Fibroblast of upper back skin (primary cell): Measurements from ENCODE around the gene LRRC17.
"Not testable (repeated sequence)": the region's sequence is repeated elsewhere in the genome, so short reads cannot be mapped to it uniquely, and the experiment has no call there.

ENCODE experiments used
- DNase-seq: peaks from one replicate; pipeline ENCODE4 v3.0.0-alpha.2; 2013

LRRC17 gene

DNA sequence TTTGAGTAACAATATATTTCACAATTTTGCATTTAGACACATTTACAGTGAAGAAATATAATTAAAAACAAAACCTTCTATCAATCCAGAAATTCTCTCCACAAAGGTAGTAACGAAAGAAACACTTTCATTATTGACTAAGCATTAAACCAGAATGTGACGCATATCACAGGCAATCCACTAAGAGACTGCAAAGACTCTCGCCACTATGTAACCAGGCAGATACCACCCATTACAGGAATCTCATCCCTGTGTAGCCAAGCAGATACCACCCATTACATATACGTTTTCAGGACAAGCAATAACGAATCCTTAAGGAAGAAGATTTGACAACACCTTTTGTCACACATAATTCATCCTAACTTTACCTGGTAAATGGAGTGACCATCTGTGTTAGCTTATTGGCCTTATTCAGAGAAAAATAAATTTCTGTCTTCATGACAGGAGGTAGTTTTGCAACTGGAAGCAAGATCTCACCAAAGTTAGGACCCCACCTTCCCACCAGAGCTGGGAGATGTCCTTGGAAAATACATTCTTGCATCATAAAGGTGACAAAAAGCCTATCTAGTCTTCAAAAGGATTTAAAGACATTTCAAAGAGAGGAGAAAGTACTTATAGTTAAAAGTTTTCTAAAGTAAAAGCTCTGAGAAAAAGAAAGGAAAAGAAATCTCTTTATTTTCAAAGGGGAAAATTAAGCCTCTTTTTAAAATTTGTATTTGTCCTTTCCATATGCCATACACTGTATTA is 30.8 kb downstream of the LRRC17 start:
- DNase-seq: no peak

DNA sequence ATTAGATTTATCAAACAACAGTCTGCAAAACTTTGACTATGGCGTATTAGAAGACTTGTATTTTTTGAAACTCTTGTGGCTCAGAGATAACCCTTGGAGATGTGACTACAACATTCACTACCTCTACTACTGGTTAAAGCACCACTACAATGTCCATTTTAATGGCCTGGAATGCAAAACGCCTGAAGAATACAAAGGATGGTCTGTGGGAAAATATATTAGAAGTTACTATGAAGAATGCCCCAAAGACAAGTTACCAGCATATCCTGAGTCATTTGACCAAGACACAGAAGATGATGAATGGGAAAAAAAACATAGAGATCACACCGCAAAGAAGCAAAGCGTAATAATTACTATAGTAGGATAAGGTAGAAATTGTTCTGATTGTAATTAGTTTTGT is 31.4 kb downstream of the LRRC17 start:
- no peak for DNase-seq

DNA sequence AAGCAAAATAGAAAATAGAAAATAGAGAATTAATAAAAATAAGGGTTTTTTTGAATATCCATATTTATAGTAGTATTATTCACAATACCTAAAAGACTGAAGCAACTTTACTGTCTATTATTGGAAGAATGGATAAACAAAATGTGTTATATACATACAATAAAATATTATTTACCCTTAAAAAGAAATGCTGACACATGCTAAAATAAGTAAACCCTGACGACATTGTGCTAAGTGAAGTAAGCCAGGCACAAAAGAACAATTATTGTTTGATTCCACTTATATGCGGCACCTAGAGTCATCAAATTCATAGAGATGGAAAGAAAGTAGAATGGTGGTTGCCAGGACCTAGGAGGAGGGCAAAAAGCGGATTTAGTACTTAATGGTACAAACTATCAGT is 39.0 kb downstream of the LRRC17 start:
- no peak for DNase-seq

DNA sequence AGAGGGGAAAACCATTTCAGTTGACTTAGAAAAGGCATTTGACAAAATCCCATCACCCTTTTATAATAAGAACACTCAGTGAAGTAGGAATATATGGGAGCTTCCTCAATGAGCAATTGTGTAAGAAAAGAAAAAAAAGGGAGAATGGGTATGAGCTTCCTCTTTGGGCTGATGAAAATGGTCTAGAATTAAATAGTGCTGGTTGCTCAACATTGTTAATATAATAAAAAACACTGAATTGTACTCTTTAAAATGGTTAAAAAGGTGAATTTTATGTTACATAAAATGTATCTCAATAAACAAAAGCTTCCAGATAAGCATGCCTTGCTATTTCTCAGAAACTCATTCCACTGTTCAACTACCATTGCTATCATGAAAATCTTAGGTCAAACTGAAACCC is 40.6 kb downstream of the LRRC17 start:
- no peak for DNase-seq

DNA sequence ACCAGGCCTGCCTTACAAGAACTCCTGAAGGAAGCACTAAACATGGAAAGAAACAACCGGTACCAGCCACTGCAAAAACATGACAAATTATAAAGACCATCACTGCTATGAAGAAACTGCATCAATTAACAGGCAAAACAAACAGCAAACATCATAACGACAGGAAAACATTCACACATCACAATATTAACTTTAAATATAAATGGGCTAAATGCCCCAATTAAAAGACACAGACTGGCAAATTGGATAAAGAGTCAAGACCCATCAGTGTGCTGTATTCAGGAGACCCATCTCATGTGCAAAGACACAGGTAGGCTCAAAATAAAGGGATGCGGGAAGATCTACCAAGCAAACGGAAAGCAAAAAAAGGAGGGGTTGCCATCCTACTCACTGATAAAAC is 41.6 kb downstream of the LRRC17 start:
- not testable (repeated sequence) for DNase-seq

DNA sequence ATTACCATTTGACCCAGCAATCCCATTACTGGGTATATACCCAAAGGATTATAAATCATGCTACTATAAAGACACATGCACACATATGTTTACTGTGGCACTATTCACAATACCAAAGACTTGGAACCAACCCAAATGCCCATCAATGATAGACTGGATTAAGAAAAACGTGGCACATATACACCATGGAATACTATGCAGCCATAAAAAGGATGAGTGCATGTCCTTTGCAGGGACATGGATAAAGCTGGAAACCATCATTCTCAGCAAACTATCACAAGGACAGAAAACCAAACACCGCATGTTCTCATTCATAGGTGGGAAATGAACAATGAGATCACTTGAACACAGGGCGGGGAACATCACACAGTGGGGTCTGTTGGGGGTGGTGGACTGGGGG is 45.2 kb downstream of the LRRC17 start:
- not testable (repeated sequence) for DNase-seq

DNA sequence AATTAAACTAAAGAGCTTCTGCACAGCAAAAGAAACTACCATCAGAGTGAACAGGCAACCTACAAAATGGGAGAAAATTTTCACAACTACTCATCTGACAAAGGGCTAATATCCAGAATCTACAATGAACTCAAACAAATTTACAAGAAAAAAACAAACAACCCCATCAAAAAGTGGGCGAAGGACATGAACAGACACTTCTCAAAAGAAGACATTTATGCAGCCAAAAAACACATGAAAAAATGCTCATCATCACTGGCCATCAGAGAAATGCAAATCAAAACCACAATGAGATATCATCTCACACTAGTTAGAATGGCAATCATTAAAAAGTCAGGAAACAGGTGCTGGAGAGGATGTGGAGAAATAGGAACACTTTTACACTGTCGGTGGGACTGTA is 49.2 kb downstream of the LRRC17 start:
- not testable (repeated sequence) for DNase-seq

DNA sequence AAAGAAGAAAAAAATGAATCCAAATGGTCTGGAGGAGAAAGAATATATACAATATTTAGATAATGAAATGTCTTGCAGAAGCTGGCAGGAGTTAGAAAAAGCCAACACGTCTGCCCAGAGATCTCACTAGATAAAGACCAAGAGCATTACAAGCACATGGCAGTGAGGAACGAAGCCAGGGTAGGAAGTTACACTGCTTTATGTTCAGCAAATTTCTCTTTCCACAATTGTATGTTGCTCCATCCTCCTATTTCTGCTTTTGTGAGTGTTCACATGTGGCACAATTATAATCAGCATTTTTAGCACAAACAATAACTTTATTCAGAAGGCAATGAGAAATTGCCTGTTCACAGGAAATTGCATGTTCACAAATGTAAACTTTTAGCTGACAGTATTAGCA is 53.7 kb downstream of the LRRC17 start:
- no peak for DNase-seq

DNA sequence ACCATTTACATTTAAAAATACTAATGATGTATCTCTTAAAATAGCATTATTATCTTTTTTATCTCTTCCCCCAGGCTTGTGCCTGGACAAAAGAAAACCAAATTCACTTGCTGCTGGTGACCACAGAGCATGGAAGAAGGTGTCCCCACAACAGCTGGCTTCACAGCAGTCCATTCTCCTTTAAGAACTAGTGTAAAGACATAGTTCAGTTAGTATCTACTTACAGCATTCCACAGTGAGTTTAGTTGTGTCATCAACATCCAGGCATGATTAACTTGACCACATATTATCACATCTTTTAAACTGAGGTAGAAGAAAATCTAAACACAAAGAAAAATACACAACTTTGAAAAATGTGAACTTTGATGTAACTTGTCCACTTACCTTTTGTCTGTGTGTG is 55.0 kb downstream of the LRRC17 start:
- DNase-seq: peak; percentile 39

DNA sequence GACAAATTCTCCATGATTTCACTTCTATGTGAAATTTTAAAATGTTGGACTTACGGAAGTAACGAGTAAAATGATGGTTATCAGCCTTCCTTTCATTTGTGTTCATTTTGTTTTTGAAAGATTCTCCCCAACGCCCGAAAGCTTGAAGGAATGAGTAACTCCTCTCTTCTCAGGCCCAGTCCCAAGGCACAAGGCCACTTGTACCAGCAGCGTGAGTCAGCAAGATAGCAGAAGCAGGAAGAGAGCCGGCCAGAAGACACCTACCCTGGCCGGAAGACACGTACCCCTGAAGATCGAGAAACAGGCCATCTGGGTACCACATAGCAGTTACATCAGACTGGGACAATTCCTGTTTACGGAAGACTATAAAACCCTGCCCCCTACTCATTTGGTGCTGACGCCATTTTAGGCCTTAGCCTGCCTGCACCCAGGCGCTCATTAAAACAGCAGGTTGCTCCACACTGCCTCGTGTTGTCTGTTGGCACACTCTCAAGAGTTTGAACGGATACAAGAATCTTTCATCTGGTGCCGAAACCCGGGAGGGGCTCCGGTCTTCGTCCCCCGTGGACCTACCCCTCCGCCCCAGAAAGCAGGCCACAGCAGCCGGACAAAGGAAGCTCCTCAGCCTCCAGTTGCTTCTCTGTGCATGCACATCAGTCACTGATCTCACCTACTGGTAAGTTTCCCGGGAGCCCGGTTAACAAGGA is 60.4 kb downstream of the LRRC17 start:
- DNase-seq: no peak

DNA sequence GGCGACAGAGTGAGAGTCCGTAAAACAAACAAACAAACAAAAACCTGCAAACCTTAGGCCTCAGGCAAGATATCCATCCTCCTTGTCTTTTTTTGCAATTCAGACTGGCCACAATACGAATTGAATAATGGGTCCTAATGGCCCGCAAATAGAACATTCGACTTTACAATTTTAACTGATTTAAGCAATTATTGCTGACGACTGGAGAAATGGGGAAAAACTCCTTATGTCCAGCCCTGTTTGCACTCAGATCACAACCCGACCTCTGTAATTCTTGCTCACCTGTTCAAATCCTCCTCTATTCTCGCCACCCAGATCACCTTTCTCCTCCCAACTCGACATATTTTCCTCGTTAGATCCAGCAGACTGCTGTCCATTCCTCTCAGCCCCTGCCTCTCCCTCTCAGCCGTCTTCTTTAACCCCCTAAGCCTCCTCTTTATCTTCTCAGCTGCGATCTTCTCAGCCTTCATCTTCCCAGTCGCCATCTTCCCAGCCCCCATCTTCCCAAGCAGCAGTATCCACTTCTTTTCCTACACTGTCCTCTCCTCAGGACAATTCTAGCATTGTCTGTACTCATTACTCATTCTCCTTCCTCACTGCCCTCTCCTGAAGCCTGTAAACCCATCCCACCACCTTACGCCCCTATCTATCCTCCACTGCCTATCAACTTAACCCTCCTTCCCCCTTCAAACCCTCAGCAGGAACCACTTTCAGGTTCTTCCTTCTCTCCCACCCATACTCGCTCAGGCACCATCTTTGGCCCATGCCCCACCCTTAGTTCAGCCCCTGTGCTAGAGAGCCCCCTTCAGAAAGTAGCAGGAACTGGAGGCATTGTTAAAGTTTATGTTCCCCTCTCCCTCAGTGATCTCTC is 61.8 kb downstream of the LRRC17 start:
- no peak for DNase-seq

DNA sequence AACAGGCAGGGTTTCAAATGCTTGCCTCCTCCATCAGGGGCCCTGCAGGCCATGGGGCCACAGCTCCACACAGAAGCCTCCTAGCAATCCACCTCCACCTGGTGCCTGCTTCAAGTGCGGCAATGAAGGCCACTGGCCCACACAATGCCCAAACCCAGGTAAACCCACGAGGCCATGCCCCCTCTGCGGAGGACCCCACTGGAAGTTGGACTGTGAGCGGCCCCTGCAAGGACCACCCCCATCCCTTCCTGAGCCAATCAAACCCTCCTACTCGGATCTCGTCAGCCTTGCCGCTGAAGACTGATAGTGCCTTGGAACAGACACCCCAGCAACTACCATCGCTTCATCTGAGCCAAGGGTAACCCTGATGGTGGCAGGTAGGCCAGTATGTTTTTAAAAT is 63.1 kb downstream of the LRRC17 start:
- no peak for DNase-seq

DNA sequence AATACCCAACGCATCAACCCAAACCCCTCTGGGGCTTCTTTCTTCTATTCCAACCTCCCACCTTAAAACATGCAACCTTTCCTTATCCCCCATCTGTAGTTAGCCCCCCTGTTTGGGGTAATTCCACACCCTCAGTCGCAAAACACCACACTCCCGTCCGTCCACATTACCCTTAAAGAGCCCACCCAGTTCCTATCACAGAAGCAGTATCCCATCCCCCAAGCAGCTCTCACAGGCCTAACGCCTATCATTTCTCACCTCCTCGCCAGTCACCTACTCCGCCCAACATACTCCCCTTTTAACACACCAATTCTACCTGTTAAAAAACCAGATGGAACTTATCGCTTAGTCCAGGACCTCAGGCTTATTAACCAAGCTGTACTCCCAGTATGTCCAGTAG is 63.7 kb downstream of the LRRC17 start:
- no peak for DNase-seq

DNA sequence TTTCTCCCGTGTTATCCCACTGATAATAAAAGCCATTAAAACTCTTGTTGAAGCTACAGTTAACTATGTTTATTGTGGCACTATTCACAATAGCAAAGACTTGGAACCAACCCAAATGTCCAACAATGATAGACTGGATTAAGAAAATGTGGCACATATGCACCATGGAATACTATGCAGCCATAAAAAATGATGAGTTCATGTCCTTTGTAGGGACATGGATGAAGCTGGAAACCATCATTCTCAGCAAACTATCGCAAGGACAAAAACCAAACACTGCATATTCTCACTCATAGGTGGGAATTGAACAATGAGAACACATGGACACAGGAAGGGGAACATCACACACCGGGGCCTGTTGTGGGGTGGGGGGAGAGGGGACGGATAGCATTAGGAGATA is 64.8 kb downstream of the LRRC17 start:
- DNase-seq: not testable (repeated sequence)

DNA sequence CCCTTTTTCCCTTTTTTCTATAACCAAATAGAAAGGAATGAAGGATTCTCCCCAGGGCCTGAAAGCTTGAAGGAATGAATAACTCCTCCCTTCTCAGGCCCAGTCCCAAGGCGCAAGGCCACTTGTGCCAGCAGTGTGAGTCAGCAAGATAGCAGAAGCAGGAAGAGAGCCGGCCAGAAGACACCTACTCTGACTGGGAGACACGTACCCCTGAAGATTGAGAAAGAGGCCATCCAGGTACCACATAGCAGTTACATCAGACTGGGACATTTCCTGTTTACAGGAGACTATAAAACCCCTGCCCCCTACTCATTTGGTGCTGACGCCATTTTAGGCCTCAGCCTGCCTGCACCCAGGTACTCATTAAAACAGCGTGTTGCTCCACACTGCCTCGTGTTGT is 65.5 kb downstream of the LRRC17 start:
- peak; percentile 59 for DNase-seq

DNA sequence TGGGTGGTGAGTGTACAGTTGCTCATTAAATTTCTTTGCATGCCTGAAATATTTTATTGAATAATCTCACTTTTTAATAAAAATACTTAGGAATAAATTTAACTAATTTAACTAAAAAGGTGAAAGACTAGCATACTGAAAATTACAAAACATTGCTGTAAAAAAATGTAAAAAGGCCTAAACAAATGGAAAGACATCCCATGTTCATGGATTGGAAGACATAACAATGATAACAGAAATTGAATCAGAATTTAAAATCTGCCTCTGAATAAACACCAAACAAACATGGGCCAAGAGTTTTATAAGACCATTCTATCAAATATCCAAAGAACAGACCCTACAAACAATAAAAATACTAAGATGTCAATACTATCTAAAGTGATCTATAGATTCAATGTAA is 66.9 kb downstream of the LRRC17 start:
- no peak for DNase-seq

DNA sequence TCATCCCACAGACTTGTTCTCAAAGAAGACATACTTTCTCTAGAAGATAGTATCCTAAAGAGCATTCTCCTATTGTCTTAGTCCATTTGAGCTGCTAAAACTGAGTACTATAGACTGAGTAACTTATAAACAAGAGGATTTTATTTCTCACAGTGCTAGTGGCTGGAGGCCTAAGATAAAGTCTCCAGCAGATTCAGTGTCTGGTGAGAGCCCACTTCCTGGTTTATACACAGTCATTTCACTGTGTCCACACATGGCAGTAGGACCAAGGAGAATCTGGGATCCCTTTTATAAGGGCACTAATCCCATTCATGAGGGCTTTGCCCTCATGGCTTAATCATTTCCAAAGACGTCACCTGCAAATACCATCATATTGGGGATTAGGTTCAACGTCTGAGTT is 68.7 kb downstream of the LRRC17 start:
- DNase-seq: no peak

DNA sequence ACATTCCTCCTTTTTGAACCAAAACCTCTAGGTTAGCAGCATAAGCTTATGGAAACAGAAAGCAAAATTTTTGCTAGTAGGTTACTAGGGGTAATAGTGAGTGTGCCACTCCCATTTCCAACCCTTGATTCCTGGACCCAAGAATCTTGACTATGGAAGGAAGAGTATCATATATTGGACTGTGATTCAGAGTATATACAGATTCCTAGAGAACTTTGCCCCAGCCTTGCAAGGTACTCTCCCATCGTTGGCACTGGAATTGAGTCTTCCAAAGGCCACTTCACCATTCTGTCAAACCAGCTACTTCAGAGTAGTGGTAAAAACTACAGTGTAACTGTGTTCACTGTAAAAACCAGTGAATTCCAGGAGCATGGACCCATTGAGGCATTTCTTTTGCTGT is 69.4 kb downstream of the LRRC17 start:
- no peak for DNase-seq

DNA sequence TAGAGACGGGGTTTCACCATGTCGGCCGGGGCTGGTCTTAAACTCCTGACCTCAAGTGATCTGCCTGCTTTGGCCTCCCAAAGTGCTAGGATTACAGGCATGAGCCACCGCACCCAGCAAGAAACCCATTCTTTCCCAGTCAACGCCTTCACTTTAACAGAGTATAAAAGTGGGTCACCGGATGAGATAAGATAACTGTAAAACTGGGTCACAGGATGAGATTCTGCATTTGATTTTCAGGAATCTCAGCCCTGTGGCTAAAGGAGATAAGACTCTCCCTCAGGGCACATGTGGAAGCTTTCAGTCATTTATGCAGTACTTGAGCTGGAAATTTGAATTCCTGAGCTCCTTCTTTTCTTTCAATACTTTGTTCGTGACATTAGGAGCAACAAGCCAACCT is 70.8 kb downstream of the LRRC17 start:
- no peak for DNase-seq

DNA sequence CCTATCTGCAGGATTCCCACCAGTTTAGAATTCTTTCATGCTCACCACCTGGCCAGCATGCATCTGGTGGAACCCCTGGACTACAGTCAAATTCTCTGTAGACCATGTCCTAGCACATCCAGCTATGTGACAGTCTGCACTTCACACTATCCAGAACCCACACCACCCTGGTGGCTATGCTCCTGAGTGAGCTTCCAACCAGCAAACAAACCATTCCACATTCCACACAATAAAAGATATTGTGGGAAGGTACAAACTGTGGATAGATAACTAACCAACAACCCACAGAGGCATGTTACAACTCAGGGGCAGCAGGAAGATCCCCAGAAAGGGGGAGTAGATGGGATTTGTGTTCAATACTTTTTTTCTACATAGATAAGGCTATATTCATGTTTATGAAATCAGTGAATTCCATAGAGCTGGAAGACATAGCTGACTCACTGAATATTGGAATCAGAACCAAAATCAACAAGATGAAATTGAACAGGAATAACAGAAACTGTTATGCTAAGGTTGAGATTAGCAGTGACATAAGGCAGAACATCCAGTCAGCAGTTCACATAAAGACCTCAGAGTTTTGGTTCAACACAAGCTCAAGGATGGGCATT is 72.5 kb downstream of the LRRC17 start:
- peak; percentile 14 for DNase-seq

DNA sequence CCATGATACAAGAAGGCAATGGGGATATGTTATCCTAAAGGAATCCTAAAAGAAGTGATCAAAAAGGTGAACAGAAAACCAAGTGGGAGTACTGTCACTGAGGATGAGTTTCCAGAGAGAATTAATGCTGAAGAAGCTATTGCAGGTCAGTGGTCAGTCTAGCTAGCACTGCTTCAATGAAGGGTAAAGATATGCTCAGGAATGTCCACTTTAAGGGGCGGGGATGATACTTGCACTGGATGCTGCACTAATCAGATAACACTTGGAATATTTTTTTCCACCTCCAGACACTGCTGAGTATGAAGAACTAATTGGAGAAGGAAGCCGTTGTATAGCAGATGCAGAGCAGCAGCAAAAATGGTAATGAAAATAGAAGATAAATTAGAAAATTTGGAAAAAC is 75.3 kb downstream of the LRRC17 start:
- no peak for DNase-seq

DNA sequence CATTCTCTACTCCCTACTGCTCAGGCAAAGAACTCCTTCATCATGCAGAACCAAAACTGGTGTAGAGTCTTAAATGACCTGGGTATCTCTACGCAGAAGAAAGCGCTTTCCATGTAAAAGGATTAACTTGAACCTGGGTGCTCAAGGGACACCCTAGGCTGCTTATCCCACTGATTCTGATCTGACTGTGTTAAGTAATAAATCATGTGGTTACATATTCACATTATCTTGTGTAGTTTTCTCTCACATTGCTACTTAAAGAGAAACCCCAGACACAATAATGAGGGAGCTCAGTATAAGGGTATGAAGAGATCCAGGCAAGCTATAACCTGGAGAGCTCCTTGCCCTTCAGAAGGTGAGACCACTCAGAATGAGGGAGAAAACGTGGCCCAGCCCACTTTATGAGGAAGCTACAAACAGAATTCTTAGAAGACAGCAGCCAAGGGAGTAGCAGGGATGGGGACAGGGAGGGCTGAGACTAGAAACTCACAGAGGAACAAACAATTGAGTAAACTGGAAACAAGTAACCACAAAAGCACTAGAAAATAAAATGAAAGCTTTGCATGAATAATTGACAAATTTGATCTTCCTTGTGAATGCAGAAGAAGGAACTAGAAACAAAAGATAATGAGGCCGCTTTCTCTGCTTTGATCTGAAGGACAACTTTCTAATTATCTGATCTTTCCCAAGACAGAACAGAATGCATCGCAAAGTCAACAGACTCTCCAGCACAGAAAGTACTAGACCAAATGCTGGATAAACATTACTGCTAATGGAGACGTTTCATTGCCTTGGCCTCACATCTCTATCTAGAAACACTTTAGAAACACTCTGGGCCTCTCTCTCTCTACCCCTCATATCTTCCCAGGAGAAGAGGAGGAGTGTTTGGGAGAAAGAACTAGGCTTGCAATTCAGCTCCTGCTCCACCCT is 76.1 kb downstream of the LRRC17 start:
- DNase-seq: no peak
